ENCODE measurements around the gene CLEC4M.
A peak's percentile ranks its signal among the peaks of the same experiment; 100 is the strongest.
"Not testable (repeated sequence)": the region's sequence is repeated elsewhere in the genome, so short reads cannot be mapped to it uniquely, and the experiment has no call there.

Gene CLEC4M

GRCh38 chr19:7779631-7780486 lies 16.8 kb downstream of the CLEC4M start:
- DNase-seq: no peak

GRCh38 chr19:7781157-7781556 lies 18.1 kb downstream of the CLEC4M start:
- DNase-seq: no peak

- DNase-seq: no peak
These were observed 21.0 kb downstream of the CLEC4M start for GRCh38 chr19:7783991-7784423.

GRCh38 chr19:7784856-7785255 lies 21.8 kb downstream of the CLEC4M start:
- no peak for DNase-seq

GRCh38 chr19:7787141-7787540 lies 24.1 kb downstream of the CLEC4M start:
- no peak for DNase-seq

GRCh38 chr19:7787602-7788177 lies 24.6 kb downstream of the CLEC4M start:
- DNase-seq: no peak

- no peak for DNase-seq
These were observed 25.3 kb downstream of the CLEC4M start for GRCh38 chr19:7788178-7788932.

GRCh38 chr19:7788933-7789323 lies 25.9 kb downstream of the CLEC4M start:
- DNase-seq: no peak

- peak; percentile 29 to 30 for DNase-seq
These were observed 26.4 kb downstream of the CLEC4M start for GRCh38 chr19:7789447-7789846.

GRCh38 chr19:7790416-7790815 lies 27.4 kb downstream of the CLEC4M start:
- DNase-seq: no peak

GRCh38 chr19:7792281-7792680 lies 29.2 kb downstream of the CLEC4M start:
- no peak for DNase-seq

- DNase-seq: not testable (repeated sequence)
These were observed 29.7 kb downstream of the CLEC4M start for GRCh38 chr19:7792701-7793100.

- no peak for DNase-seq
These were observed 30.4 kb downstream of the CLEC4M start for GRCh38 chr19:7793493-7793892.

- no peak for DNase-seq
These were observed 32.6 kb downstream of the CLEC4M start for GRCh38 chr19:7795555-7796161.

GRCh38 chr19:7799640-7800355 lies 36.8 kb downstream of the CLEC4M start:
- DNase-seq: peak; percentile 51 to 65

GRCh38 chr19:7801020-7801570 lies 38.1 kb downstream of the CLEC4M start:
- no peak for DNase-seq

- DNase-seq: no peak
These were observed 43.2 kb downstream of the CLEC4M start for GRCh38 chr19:7806234-7806633.

- DNase-seq: no peak
These were observed 43.8 kb downstream of the CLEC4M start for GRCh38 chr19:7806876-7807275.

GRCh38 chr19:7808108-7808507 lies 45.1 kb downstream of the CLEC4M start:
- DNase-seq: no peak

GRCh38 chr19:7811989-7812388 lies 48.9 kb downstream of the CLEC4M start:
- no peak for DNase-seq

- DNase-seq: no peak
These were observed 52.3 kb downstream of the CLEC4M start for GRCh38 chr19:7815325-7815724.

- not testable (repeated sequence) for DNase-seq
These were observed 53.0 kb downstream of the CLEC4M start for GRCh38 chr19:7816040-7816439.
